ENCODE measurements around the gene GJD4.

GRCh38 chr10:35657621-35658020 is 52.5 kb downstream of the GJD4 start:
- TF ChIP-seq ETV6 (conservative IDR thresholded peaks at IDR 0.05 in 1 of 2, IDR thresholded peaks at IDR 0.05 in 1 of 2; ENCODE audit: borderline replicate concordance in 1 of 2, low read depth in 1 of 2) (no peak), SMC3 (IDR thresholded peaks at IDR 0.05; ENCODE audit: borderline replicate concordance, low read length) (no peak), EGR1 (IDR thresholded peaks at IDR 0.05; ENCODE audit: borderline replicate concordance in 1 of 2, low read depth in 2 of 2, low read length in 2 of 2) (no peak), FOXM1 (IDR thresholded peaks at IDR 0.05; ENCODE audit: low read depth, low read length) (no peak), KDM1A (IDR thresholded peaks at IDR 0.05; ENCODE audit: borderline replicate concordance) (no peak), YY1 (IDR thresholded peaks at IDR 0.05; ENCODE audit: low read depth, low read length) (no peak), ESRRA (IDR thresholded peaks at IDR 0.05; ENCODE audit: low read length) (no peak), SMARCA5 (IDR thresholded peaks at IDR 0.05) (no peak)
